GM21390 (cell line): ENCODE results near the gene KDM4B.

Source experiments
- ATAC-seq: cut with Tn5 transposase; IDR thresholded peaks from one replicate; pipeline ENCODE4 v1.9.1; 2021; ENCODE audit not compliant: unreplicated experiment

Gene KDM4B

DNA sequence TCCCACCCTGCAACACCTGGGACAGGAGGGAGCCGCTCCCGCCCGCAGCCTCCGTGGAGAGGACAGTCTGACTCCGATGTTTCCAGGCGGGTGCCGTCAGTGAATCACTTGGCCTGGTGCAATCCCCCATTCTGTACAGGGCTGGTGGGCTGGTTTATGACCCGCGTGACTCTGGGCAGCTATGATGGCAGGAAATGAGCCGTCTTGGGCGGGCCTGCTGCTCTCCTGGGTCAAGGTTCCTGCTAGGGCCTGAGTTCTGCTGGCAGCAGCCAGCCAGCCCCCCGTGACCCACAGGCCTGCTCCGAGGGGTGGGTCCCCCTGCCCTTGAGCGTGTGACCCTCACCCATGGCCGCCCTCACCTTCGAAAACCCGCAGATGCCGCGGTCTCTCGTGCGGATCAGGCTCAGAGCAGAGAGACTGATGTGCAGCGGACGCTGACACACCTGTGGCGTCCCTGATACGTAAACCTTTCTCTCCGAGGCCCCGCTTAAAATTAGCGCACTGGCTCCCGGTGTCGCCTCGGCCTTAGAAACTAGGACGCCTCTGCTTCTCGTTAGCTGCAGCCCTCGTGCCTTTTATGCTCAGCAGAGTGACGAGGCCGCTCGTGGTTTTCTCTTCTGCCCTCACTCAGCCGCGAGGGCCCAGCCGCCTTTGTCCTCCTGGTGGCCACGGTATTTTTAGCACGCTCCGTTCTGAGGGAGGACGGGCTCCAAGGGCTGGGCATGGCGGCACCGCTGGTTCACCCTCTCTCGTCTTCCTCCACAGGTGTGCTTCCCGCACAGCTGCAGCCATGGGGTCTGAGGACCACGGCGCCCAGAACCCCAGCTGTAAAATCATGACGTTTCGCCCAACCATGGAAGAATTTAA, 63.4 kb downstream of the KDM4B start:
- ATAC-seq, result no peak

DNA sequence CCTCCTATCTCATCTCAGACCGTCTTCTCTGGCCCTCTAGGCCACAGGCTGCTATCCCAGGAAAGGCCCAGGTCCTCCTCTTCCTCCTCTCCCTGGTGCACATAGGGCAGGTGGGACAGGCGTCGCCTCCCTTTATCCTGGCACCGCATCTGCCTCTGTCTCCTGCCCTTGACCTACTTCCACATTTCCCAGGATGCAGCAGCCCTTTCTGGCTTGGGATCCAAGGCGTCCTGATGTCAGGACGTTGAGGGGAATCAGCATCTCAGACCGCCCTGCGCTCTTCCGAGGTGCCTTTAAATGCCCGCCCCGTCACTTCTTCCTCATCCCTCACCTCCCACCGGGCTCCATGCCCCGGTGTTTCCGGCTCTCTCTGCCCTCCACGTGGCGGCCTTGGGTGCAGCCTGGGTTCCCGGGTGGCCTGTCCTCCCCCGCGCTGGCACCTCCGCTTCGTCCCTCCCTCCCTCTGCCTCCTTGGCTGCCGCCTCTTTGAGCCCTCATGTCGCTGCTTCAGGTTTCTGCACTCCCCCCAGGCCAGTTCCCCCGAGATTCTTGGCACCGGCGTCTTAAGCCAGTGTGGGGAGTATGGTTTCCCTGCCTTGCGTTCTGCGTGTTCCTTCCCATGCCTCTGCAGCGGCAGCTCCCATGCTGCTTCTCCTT, 66.3 kb downstream of the KDM4B start:
- ATAC-seq, result no peak

DNA sequence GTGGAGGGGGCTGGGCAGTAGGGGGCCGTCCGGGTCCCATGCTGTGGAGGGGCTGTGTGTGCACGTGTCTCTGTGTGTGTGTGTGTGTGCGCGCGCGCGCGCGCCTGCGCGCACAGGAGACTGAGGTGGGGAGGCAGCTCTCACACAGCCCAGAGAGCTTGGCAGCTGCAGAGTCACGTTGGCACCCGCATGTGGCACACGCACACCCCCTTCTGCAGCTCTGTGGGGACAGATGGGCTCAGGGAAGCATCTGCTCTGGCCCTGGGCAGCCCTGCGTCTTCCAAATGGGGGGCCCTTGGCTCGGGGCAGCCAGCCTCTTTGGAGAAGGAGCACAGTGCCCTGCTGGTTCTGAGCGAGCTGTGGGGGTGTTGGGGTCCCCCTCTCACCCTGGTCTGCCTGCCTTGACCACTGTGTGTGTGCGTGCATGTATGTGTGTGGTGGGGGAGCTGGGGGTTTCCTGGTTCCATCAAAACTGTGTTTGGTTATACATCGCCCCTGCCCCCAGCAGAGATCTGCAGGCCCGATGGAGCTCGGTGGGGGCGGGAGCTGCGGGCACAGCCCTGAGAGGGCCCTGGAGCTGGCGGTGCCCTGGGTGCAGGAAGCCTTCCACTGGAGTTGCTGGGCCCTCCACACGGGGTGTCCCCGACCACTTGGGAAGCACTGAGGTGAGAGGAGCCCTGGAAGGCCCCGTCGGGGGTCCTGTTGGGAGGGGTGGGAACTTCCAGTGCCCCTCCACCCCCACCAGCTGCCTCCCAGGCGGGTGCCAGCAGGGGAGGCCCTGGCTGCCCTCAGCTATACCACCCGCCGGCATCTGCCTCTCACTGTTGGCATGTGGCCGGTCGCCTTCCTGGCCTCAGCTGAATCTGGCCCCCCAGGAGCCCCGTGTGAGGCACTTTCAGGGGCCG, 67.1 kb downstream of the KDM4B start:
- no peak for ATAC-seq

GRCh38 chr19:5036698-5037563, 68.0 kb downstream of the KDM4B start:
- ATAC-seq, result no peak

DNA sequence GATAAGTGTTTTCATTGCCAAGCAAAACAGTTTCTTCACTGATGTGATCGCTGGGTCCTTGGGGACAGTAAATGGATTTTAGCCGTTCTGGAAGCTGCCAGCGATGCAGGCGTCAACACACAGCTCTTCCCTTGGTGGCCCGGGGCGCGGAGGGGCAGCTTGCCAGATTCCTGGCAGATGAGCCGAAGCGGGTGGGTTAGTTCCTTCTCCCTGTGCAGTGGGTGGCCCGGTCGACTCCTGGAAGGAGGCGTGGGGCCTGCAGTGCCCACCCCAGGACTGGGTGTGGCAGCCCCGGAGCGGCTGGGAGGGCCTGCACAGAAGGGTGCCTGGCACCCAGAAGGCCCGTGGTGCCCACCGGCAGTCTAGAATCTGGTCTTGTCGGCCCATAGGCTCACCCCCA, 69.0 kb downstream of the KDM4B start:
- no peak for ATAC-seq

DNA sequence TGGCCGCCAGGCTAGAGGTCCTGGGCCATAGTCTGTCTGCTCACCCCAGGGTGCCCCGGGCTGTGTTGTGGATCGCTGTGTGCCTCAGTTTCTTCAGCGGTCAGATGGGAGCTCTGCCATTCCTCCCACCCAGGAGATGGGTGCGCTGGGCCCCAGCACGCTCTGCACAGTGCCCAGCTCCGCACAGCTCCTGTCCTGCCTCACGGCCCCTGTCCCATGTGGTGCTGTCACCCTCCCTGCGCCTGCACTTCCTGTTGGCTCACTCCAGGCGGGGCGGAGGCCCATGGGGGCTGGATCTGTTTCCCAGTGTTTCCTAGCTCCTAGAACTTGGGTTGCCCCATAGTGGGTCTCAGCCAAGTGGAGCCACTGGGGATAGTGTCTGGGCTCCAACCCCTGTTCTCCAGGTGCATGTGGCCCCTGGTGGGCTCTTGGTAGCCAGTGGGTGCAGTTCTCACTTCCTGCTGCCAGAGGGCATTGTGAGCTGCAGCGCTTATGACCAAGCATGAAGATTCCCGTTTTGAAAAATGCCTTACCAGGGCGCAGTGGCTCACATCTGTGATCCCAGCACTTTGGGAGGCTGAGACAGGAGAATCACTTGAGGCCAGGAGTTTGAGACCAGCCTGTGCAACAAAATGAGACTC, 69.8 kb downstream of the KDM4B start:
- ATAC-seq, result no peak

- no peak for ATAC-seq
Measured at GRCh38 chr19:5039642-5040543, 71.0 kb downstream of the KDM4B start.

- no peak for ATAC-seq
Measured at GRCh38 chr19:5040544-5041167, 71.7 kb downstream of the KDM4B start.

DNA sequence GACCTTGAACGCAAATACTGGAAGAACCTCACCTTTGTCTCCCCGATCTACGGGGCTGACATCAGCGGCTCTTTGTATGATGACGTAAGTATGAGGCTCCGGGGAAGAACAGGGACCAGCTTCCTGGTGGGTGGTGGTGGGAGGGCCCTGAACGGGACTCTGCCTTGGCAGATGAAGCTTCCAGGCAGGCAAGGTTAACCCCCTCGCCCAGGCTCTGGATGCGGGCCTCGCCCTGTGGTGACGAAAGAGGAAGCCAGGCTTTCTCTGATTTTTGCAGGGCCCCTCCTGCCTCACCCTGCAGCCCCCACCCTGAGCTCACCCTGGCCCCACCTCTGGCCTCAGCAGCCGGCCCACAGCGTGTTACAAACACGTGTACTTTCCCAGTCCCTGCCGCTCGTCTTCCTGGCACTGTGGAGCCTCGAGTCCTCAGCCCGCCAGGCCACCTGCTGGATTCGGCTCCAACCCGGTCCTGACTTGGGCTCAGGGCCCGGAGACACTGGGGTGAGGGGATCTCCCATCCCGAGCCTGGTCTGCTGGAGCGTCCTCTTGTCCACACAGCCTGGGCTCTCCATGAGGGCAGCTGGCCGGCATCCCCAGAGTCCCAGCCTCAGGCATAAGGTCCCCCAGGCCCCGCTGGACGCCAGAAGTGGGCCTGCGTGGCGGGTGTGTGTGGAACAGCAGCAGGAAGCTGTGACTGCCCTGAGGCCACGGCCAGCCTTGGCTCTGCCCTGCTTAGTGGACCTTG, 72.4 kb downstream of the KDM4B start:
- ATAC-seq, result no peak

DNA sequence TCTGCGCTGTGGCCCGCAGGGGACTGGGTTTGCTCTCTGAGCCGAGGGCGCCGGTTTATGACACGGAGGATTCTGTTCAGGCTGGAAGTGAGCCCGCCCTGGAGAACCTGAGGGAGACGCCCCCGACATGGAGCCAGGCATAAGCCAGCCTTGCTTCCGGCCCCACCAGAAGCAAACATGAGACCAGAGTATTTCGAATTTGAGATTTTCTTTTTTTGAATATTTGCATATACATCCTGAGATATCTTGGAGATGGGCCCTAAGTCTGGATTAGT, 72.9 kb downstream of the KDM4B start:
- no peak for ATAC-seq

DNA sequence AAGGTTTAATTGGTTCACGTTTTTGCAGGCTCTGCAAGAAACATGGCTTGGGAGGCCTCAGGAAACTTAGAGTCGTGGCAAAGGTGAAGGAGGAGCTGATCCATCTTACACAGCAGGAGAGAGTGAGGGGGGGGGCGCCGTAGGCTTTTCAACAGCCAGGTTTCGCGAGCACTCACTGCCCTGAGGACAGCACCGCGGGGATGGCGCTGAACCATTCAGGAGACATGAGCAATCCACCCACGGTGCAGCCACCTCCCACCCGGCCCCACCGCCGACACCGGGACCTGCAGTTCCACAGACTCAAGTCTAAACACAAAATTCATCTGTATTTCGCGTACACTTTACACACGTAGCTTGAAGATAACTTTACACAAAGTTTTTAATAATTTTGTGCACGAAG, 73.6 kb downstream of the KDM4B start:
- no peak for ATAC-seq

DNA sequence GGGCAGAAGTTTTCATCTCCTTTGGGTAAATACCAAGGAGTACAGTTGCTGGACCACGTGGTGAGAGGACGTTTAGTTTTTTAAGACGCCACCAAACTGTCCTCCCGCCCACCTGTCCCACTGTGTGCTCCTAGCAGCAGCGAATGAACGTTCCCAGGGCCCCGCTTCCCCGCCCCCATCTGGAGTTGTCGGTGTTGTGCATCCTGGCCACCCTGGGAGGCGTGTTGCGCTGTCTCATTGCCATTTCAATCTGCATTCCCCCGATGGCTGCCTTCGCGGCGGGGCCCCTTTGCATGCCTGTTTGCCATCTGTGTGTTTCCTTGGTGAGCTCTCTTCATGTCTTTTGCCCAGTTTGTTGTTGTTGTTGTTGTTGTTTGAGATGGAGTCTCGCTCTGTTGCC, 76.1 kb downstream of the KDM4B start:
- no peak for ATAC-seq

DNA sequence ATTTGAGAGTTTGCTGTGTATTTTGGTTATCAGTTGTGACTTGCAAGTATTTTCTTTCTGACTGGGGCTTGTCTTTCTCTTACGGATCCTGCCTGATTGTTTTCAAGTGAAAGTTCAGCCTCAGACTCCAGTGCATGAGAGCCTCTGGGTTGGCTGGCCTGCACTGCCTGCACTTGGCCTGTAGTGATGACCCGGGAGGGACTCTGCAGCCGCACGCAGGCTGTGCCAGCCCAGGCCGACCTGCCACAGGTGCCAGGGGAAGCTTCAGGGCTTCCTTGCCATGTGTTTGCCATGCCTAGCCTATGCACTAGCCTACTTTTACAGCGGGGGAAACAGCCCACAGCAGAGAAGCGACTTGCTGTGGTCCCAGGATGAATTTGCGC, 77.0 kb downstream of the KDM4B start:
- no peak for ATAC-seq

- ATAC-seq, result no peak
Measured at GRCh38 chr19:5046339-5047039, 77.6 kb downstream of the KDM4B start.

DNA sequence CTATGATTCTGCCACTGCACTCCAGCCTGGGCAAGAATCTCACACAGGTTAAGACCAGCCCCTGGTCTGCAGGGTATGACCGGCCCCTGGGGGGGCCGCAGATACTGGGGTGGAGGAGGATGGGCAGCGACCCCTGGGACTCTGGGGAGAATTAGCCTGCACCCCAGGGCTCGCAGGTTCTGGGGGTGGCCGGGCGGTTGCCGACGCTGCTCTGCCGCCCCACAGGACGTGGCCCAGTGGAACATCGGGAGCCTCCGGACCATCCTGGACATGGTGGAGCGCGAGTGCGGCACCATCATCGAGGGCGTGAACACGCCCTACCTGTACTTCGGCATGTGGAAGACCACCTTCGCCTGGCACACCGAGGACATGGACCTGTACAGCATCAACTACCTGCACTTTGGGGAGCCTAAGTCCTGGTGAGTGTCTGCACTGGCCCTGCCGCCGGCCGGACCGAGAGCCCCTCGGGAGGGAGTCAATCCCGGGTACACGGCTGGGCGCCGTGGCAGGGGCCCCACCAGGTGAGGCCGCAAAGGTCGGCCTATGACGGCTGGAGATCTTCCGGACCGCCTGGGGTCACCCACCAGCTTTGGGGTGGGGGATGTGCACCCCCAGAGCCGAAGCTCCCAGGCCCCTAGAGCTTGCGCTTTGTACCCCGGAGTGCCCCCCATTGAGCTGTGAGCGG, 78.5 kb downstream of the KDM4B start:
- no peak for ATAC-seq

DNA sequence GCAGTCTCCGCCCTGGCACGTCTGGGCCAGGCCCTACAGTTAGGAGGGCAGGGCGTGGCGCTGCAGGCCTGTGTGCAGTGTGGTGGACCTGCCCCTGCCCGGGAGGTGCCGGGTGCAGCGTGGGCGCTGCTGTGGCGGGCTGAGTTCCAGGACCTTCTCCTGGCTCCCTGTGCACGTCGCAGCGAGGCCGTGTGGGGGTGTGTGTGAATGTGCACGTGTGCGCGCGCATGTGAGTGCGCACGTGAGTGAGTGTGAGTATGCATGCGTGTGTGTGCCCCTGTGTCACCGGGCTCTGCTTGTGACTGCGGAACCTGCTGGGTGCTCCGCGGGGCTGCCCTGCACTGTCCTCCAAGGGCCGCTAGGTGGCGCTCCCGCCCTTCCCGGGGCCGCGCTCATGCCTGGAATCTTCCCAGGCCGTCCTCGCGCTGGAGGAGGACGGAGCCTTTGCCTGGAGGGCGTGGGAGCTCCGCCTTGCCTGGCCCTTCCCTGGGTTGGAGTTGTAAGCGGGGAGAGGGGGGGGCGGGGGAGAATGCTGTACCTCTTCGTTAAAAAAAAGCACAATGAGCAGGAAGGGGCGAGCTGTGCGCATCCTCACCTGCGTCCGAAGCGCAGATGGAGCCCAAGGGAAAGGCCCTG, 79.3 kb downstream of the KDM4B start:
- ATAC-seq, result no peak
